Measurements from ENCODE around the gene PIWIL4. TPM values are rescaled to one million over a fixed set of nuclear protein-coding genes. Genes with fewer than 3 reads are reported as not detected.
"Not testable (repeated sequence)": the region's sequence is repeated elsewhere in the genome, so short reads cannot be mapped to it uniquely, and the experiment has no call there.

Gene PIWIL4
- total RNA-seq, 2 donors from 2014 or later, result 1.3 to 1.6 TPM

DNA sequence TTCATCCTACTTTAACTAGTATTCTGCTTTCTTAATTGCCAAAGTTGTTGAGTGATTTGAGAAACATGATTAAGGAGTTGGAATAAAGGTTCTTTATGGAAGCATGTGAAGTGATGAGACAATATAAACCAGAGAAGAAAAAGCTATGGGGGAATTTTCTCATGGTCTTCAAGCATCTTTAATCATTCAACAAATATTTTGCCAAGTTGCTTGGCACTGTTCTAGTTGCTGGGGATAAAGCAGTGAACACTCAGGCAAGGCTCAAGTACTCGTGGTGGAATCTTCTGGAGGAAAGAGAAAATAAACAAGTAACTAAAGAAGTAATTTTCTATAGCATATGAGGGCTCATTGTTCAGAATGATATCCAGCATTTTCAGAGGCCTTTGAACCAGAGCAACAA lies 9.2 kb upstream of the PIWIL4 start:
- H3K36me3 Mint-ChIP-seq (ENCODE audit: low read depth), result no peaks in the 10 kb centered on the region
- no peaks in the 10 kb centered on the region for H3K9me3 ChIP-seq (ENCODE audit: control insufficient read depth, low read length, poor library complexity, severe bottlenecking)
- H3K4me3 Mint-ChIP-seq, result no peak overlapping the region
- H3K4me1 Mint-ChIP-seq, result peaks cover 5% of the 10 kb centered on the region
- no peak for ATAC-seq
- no peaks in the 10 kb centered on the region for H3K27me3 Mint-ChIP-seq
- H3K27ac Mint-ChIP-seq, result no peak overlapping the region
- DNase-seq, result no peak

DNA sequence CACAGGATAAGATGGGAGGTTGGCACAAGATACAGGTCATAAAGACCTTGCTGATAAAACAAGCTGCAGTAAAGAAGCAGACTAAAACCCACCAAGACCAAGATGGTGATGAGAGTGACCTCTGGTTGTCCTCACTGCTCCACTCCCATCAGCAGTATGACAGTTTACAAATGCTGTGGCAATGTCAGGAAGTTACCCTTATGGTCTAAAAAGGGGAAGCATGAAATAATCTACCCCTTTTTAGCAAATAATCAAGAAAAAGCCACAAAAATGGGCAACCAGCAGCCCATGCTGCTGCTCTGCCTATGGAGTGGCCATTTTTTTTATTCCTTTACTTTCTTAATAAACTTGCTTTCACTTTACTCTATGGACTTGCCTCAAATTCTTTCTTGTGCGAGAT lies 8.7 kb upstream of the PIWIL4 start:
- Mint-ChIP-seq H3K27me3 (no peaks in the 10 kb centered on the region), H3K4me3 (no peak overlapping the region), H3K27ac (no peak overlapping the region), H3K36me3 (ENCODE audit: low read depth) (no peaks in the 10 kb centered on the region), H3K4me1 (peaks cover 5% of the 10 kb centered on the region)
- no peaks in the 10 kb centered on the region for H3K9me3 ChIP-seq (ENCODE audit: control insufficient read depth, low read length, poor library complexity, severe bottlenecking)
- no peak for ATAC-seq
- DNase-seq, result no peak

DNA sequence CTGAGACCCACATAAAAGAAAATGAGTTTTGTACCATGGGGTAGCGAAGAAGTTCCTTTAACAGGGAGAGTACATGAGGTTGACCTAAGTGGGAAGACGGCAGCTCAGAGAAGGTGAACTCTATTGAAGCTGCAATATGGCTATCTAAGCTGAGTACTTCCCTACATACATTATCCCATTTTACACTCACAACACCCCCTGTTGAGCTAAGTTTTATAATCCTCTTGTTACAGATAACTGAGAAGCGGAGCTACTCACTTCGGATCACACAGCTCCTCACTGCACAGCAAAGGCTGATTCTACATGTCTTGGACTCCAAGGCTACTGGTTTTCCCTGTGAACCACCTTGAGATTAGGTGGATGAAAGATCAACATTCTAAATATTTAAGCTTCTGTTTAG lies 8.2 kb upstream of the PIWIL4 start:
- DNase-seq (no peak), ATAC-seq (no peak)
- H3K27me3 Mint-ChIP-seq, result no peaks in the 10 kb centered on the region
- no peaks in the 10 kb centered on the region for H3K36me3 Mint-ChIP-seq (ENCODE audit: low read depth)
- H3K27ac Mint-ChIP-seq, result no peak overlapping the region
- H3K4me3 Mint-ChIP-seq, result no peak overlapping the region
- peaks cover 5% of the 10 kb centered on the region for H3K4me1 Mint-ChIP-seq
- no peaks in the 10 kb centered on the region for H3K9me3 ChIP-seq (ENCODE audit: control insufficient read depth, low read length, poor library complexity, severe bottlenecking)

DNA sequence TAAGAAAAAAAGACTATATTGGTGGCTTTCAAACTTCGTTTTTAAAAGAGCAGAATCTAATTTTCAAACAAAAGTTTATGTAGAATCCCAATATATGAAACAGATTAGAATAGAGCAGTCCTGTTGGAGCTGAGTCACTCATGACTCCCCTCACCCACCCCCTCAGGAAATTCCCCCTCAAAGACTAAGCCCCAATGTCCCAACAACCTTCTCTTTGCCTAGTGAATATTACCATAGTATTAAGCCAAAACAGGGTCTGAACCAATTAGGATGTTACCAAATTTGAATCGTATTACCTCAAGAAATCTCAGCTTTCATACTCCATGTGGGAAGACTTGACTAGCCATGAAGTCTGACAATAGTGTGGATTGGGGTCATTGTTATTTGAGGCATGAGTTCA lies 7.8 kb upstream of the PIWIL4 start:
- no peak for DNase-seq
- H3K9me3 ChIP-seq (ENCODE audit: control insufficient read depth, low read length, poor library complexity, severe bottlenecking), result no peaks in the 10 kb centered on the region
- H3K27me3 Mint-ChIP-seq, result no peaks in the 10 kb centered on the region
- no peak overlapping the region for H3K27ac Mint-ChIP-seq
- ATAC-seq, result no peak
- H3K36me3 Mint-ChIP-seq (ENCODE audit: low read depth), result no peaks in the 10 kb centered on the region
- H3K4me3 Mint-ChIP-seq, result no peak overlapping the region
- peaks cover 5% of the 10 kb centered on the region for H3K4me1 Mint-ChIP-seq

DNA sequence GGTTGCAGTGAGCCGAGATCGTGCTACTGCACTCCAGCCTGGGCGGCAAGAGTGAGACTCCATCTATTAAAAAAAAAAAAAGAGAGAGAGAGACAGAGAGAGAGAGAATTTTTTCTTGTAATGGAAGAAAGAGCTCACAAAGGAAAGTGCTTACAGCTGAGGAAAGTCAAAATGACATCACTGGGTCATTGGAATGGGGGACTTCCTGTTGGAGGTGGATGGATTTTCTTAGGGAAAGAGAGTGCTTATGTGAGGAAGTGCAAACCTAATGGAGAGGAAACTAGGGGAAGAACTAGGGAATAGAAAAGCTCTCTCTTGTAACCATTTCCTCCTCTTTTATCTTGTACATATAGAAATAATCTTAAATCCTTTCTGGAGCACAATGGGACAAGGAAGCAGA lies 6.3 kb upstream of the PIWIL4 start:
- no peaks in the 10 kb centered on the region for H3K27me3 Mint-ChIP-seq
- no peaks in the 10 kb centered on the region for H3K9me3 ChIP-seq (ENCODE audit: control insufficient read depth, low read length, poor library complexity, severe bottlenecking)
- H3K27ac Mint-ChIP-seq, result no peak overlapping the region
- H3K4me1 Mint-ChIP-seq, result peaks cover 3% of the 10 kb centered on the region
- ATAC-seq, result no peak
- H3K36me3 Mint-ChIP-seq (ENCODE audit: low read depth), result no peaks in the 10 kb centered on the region
- no peak overlapping the region for H3K4me3 Mint-ChIP-seq
- no peak for DNase-seq

DNA sequence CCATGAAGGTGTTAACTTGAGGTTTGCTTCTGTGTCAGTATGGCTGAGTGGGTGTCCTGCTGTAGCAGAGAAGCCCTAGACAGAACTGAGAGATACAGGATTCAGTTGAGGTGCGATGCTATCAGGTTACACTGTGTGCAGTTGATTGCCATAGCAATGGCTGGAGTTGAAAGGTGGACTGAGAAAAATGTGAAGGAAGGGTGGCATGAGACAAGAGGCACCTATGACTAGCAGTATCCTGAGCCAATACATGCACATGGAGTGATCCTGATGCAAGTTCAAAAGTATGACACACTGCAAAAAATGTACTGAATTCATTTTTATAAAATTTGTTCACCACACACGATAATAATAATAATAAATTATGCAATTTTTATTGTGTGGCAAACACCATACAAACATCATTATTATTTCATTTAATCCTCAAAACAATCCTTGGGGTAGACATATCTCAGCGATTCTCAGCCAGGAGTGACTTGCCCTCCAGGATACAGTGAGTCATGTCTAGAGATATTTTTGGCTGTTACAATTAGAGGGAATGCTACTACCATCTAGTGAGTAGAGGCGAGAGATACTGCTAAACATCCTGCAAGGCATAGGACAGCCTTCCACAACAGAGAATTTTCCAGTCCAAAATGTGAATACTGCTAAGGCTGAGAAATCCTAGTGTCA lies 3.9 kb upstream of the PIWIL4 start:
- Mint-ChIP-seq H3K4me1 (no peaks in the 10 kb centered on the region), H3K36me3 (ENCODE audit: low read depth) (no peaks in the 10 kb centered on the region), H3K27me3 (no peaks in the 10 kb centered on the region), H3K4me3 (no peak overlapping the region), H3K27ac (no peak overlapping the region)
- no peak for ATAC-seq
- H3K9me3 ChIP-seq (ENCODE audit: control insufficient read depth, low read length, poor library complexity, severe bottlenecking), result no peaks in the 10 kb centered on the region
- DNase-seq, result no peak

DNA sequence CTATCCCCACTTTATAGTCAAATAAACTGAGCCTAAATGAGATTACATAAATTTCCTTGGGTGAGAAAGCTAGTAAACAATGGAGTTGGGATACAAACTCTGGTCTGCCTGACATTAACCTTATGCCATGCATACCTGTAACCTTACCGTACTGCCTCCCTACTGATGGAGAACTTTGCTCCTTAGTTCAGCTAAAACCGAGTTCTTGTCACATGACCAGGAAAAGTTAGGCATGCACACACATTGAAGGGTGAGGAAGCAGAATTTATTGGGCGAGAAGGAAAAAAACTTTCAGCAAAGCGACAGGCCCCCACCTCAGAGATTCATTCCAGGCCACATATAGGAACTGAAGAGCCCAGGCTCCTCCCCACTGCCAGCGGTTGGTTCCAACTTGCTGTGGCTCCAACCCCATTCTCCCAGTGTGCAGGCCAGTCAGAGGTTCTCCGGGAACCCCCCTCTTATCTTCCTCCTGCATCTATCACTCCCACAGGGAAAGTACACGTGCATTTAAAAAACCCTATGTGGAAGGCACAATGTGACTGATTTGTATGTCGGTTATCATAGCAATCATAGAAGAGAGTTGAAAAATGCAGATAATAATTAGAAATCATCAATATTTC lies 3.2 kb upstream of the PIWIL4 start:
- no peaks in the 10 kb centered on the region for H3K9me3 ChIP-seq (ENCODE audit: control insufficient read depth, low read length, poor library complexity, severe bottlenecking)
- Mint-ChIP-seq H3K4me1 (no peaks in the 10 kb centered on the region), H3K36me3 (ENCODE audit: low read depth) (no peaks in the 10 kb centered on the region), H3K27ac (no peak overlapping the region), H3K27me3 (no peaks in the 10 kb centered on the region), H3K4me3 (no peak overlapping the region)
- ATAC-seq, result no peak
- DNase-seq, result no peak

DNA sequence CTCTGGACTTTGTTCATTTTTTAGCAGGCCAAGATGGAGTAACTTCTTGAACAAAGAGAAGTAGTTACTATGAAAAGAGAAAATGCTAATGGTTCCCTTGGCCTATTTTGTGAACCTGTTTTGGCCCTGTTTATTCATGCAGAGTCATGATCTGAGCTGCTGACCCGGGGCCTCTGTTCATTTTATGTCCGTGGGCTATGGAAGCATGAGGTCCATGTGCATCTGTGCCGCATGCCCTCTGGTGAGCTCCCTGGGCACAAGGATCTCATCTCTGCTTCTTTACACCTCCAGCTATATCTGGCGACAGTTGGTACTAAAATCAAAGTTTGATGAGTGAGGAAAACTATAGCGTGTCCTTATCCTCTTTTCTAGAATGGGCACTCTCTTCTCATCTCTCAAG lies 1.0 kb downstream of the PIWIL4 start:
- no peaks in the 10 kb centered on the region for H3K27me3 Mint-ChIP-seq
- H3K4me3 Mint-ChIP-seq, result no peak overlapping the region
- ATAC-seq (no peak), DNase-seq (no peak)
- H3K27ac Mint-ChIP-seq, result no peak overlapping the region
- no peaks in the 10 kb centered on the region for H3K9me3 ChIP-seq (ENCODE audit: control insufficient read depth, low read length, poor library complexity, severe bottlenecking)
- H3K4me1 Mint-ChIP-seq, result no peaks in the 10 kb centered on the region
- H3K36me3 Mint-ChIP-seq (ENCODE audit: low read depth), result no peaks in the 10 kb centered on the region

DNA sequence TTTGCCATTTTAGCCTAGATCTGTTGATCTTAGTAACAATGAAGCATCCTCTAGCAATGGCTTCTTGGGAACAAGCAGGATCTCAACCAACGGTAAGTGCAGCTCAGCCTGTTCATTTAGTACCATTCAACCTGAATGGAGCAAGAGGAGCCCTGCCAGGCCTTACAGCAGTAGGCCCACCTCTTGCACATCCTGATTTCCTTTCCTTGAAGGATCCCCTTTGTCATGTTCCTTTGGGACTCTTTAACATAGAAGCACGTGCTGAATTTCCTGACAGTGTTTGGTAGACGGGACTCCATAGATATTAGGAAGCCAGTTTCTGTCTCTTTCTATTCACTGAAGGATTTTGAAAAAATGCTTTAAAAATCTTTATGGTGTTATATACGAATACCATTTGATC lies 1.5 kb downstream of the PIWIL4 start:
- ATAC-seq (no peak), DNase-seq (no peak)
- H3K4me3 Mint-ChIP-seq, result no peak overlapping the region
- no peaks in the 10 kb centered on the region for H3K27me3 Mint-ChIP-seq
- H3K9me3 ChIP-seq (ENCODE audit: control insufficient read depth, low read length, poor library complexity, severe bottlenecking), result no peaks in the 10 kb centered on the region
- no peaks in the 10 kb centered on the region for H3K4me1 Mint-ChIP-seq
- H3K27ac Mint-ChIP-seq, result no peak overlapping the region
- no peaks in the 10 kb centered on the region for H3K36me3 Mint-ChIP-seq (ENCODE audit: low read depth)

DNA sequence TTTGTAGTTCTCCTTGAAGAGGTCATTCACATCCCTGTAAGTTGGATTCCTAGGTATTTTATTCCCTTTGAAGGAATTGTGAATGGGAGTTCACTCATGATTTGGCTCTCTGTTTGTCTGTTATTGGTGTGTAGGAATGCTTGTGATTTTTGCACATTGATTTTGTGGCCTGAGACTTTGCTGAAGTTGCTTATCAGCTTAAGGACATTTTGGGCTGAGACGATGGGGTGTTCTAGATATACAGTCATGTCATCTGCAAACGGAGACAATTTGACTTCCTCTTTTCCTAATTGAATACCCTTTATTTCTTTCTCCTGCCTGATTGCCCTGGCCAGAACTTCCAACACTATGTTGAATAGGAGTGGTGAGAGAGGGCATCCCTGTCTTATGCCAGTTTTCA lies 5.8 kb downstream of the PIWIL4 start:
- not testable (repeated sequence) for H3K36me3 Mint-ChIP-seq (ENCODE audit: low read depth); H3K9me3 ChIP-seq (ENCODE audit: control insufficient read depth, low read length, poor library complexity, severe bottlenecking); H3K27me3 Mint-ChIP-seq; H3K4me1 Mint-ChIP-seq; H3K27ac Mint-ChIP-seq; DNase-seq; H3K4me3 Mint-ChIP-seq; ATAC-seq

DNA sequence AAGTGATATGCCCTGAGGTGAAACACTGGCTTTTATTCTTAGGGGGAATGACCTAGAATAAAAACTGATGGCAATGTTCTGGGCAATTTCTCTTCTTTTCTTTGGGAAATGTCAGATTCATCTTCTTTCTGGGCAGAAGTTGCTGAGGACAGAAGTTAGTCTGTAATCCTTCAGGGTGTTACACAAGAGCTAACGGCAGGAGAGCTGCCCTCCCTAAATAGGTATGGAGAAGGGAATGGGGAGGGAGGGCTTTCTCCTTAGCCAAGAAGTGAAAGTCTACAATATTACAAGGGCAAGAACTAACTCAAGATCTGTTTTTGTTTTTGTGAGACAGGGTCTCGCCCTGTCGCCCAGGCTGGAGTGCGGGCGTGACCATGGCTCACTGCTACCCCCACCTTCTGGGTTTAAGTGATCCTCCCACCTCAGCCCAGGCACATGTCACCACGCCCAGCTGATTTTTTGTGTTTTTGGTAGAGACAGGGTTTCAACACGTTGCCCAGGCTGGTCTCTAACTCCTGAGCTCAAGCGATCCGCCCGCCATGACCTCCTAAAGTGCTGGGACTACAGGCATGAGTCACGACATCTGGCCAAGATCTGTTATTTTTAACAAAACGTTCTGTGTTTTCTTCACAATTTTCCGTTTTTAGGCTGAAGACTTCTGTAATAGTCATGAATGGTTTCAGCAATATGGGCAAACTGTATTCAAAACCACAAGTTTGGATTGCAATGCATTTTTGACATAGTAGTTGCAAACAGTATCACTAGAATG lies 7.2 kb downstream of the PIWIL4 start:
- ATAC-seq (no peak), DNase-seq (no peak)
- Mint-ChIP-seq H3K4me3 (no peak overlapping the region), H3K36me3 (ENCODE audit: low read depth) (no peaks in the 10 kb centered on the region), H3K27me3 (no peaks in the 10 kb centered on the region), H3K27ac (no peak overlapping the region), H3K4me1 (no peaks in the 10 kb centered on the region)
- H3K9me3 ChIP-seq (ENCODE audit: control insufficient read depth, low read length, poor library complexity, severe bottlenecking), result no peaks in the 10 kb centered on the region

DNA sequence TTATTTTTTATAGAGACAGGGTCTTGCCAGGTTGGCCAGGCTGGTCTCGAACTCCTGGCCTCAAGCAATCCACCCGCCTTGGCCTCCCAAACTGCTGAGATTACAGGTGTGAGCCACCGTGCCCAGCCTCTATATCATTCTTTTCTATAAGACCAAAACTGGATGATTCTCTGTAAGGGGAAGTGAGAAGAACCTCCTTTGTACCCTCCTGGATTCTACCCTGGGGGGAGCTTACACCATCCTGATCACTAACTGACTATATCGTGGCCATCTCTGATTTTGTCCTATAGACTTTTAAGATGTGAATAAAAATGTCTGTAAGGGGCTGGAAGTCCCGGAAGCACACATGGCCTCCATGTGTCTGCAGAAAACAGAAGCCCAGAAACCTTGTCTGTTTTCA lies 9.1 kb downstream of the PIWIL4 start:
- no peak overlapping the region for H3K4me3 Mint-ChIP-seq
- no peak overlapping the region for H3K27ac Mint-ChIP-seq
- H3K27me3 Mint-ChIP-seq, result no peaks in the 10 kb centered on the region
- H3K4me1 Mint-ChIP-seq, result no peaks in the 10 kb centered on the region
- DNase-seq (no peak), ATAC-seq (no peak)
- no peaks in the 10 kb centered on the region for H3K9me3 ChIP-seq (ENCODE audit: control insufficient read depth, low read length, poor library complexity, severe bottlenecking)
- peaks cover 2% of the 10 kb centered on the region for H3K36me3 Mint-ChIP-seq (ENCODE audit: low read depth)

DNA sequence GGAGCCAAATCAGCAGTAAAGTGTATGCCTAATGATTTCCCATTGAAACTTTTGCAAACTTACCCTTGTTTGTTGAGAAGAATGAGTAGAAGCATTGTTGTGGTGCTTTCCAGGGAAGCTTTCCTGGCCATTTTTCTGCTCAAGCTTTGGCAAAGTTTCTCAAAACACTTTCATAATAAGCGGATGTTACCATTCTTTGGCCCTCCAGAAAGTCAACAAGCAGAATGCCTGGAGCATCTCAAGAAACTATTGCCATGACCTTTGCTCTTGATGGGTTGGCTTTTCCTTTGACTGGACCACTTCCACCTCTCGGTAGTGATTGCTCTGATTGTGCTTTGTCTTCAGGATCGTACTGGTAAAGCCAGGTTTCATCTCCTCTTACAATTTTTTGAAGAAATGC lies 10.7 kb downstream of the PIWIL4 start:
- DNase-seq, result no peak
- no peaks in the 10 kb centered on the region for H3K9me3 ChIP-seq (ENCODE audit: control insufficient read depth, low read length, poor library complexity, severe bottlenecking)
- ATAC-seq, result no peak
- peaks cover 2% of the 10 kb centered on the region for H3K36me3 Mint-ChIP-seq (ENCODE audit: low read depth)
- no peaks in the 10 kb centered on the region for H3K4me1 Mint-ChIP-seq
- H3K4me3 Mint-ChIP-seq, result no peak overlapping the region
- H3K27me3 Mint-ChIP-seq, result no peaks in the 10 kb centered on the region
- no peak overlapping the region for H3K27ac Mint-ChIP-seq

DNA sequence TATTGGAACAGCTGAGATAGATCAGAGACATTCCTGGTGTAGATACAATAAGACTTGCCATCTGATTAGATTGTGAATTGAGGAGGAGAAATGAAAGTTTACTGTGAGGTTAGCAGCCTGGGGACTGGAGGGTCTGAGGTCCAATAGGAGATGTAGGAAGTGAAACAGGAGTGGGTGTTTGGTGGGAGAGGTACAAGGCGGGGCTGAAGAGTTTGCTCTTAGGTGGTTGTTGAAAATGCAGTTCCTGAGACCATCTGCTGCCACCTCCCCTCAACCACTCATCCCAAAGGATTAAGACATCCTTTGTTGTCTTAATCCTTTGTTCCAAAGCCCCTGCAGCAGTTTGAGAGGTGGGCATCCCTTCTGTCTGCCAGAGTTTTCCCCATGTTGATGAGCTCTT lies 14.8 kb downstream of the PIWIL4 start:
- H3K9me3 ChIP-seq (ENCODE audit: control insufficient read depth, low read length, poor library complexity, severe bottlenecking), result no peaks in the 10 kb centered on the region
- Mint-ChIP-seq H3K4me1 (peaks cover 2% of the 10 kb centered on the region), H3K27ac (no peak overlapping the region), H3K4me3 (no peak overlapping the region), H3K36me3 (ENCODE audit: low read depth) (peaks cover 2% of the 10 kb centered on the region), H3K27me3 (no peaks in the 10 kb centered on the region)
- no peak for ATAC-seq
- DNase-seq, result no peak

Data from T-helper 17 cell (primary cell).